ENCODE measurements around the gene TNIP1.
A peak's percentile ranks its signal among the peaks of the same experiment; 100 is the strongest.

TNIP1 gene

DNA sequence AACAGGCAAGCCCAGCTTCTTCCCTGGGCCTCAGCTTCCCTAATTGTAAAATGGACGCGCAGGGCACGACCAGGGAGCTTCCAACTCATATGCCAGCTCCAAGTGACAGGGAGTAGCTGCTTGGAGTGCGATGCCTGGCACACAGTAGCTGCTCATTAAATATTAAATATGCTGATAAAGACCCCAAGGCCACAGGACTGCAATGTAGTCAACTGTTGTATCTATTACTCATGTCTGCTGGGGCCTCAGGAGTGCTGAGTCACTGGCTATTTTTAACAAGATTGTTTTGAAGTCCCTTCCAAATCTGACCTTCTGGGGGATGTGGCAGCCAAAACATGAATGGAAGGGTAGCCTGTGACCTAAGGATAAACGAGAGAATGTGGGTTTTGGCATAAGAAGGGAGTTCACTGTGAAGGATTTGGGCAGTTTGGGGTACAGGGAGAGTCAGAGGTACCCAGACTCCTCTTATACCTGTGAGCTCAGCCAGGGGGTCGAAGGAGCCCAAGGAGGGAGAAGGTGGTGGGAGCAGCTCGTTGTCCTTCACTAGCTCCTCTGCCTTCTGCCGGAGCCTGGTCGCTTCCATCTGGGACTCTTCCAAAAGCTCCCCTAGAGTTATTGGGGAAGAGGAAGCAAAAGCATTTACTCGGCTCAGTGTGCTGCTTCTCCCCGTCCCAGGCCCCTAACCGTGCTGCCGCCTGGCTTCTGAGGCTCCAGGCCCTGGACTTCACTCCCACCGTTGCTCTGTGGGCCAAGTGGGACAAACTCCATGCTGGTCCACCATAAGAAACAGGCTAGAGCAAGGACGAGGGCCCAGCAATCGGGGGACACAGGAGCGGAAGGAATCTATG lies 17.5 kb downstream of the TNIP1 start:
- no peak for DNase-seq

DNA sequence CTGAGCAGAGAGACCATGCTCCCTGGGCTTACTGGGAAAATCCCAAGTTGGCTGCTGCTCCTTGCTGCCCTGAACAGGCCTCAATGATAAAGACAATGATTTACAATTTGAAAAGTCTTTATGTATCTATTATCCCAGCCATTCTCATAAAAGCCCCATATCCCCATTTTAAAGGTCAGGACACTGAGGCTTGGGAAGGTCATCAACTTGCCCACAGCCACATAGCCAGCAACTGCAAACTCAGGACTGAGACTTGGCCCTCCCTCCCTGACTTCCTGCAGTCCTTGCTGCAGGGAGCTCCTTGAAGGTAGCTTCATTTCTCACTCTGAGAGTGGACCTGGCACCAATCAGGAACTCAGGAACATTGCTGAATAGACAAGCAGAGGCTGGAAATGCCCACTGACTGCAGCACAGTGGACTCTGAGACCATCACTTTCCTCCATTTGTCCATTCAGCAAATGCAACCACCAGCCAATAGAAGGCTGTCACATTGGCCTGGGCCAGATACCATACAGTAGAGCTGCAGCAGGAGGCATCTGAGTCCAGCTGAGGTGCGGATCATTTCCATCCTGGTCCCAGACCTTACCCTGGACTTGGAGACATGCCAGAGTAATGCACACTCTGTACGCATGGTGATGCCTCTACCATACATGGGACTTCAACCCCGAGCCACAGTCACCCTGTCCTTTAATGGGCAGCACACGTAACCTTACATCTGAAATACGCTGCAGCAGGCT lies 18.3 kb downstream of the TNIP1 start:
- no peak for DNase-seq

GRCh38 chr5:151060742-151061141 lies 20.1 kb downstream of the TNIP1 start:
- no peak for DNase-seq

GRCh38 chr5:151058891-151059489 lies 21.8 kb downstream of the TNIP1 start:
- no peak for DNase-seq

DNA sequence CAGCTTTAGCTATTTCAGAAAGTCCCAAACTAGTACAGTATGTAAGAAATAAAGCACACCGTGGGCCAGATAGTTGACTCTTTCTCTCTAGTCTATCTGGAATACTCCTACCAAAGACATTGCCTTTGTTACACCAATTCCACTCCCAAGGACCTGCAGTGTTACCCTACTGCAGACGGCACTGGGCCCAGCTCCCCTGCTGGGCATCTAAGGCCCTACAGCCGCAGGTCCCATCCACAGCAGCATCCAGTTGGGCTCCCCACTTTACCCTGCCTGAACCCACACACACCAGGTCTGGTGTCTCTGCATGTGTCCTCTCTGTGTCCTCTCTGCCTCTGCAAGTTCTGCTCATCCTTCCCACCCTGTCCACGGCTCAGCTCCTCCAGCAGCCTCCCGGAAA lies 22.5 kb downstream of the TNIP1 start:
- no peak for DNase-seq

DNA sequence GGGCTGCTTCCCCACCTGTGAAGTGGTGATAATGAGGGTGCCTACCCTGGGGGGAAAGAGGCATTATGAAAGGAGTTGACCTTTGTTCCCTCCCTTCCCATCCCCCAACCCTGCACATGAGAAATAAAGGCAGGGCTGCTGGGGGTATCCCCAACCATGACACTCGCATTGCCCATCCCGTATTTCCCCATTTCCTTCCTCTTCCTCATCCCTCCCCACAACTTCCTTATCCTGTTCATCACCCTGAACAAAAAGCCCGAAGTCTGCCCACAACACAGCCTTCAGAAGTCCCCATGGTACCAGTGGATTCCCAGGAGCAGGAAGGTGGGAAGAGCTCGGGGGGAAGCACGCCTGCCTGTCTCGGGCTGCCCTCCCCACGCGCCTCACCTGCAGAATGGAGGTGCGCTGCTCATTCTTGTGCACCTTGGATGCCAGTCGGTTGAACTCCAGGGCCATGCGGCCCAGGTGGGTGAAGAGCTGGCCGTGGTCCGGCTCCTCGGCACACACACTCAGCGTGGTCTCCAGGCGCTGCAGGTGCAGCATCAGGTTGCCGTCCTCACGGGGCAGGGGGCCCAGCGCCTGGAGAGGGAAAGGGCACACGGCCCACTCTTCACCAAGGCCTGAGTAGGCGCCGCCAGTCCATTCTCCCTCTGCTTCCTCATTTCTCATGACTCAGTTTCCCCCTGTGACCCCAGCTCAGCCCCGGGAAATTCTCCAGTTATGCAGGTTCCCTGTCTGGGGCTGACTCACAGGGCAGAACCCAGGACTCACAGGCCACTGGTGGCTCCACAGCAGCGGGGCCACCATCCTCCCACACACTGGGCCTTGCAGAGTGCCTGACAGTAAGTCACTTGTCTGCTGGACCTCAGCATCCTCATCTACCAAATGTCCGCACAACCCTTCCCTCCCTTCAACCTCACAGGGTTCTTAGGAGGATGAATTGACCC lies 24.2 kb downstream of the TNIP1 start:
- no peak for DNase-seq

GRCh38 chr5:151055336-151055735 lies 25.5 kb downstream of the TNIP1 start:
- no peak for DNase-seq

DNA sequence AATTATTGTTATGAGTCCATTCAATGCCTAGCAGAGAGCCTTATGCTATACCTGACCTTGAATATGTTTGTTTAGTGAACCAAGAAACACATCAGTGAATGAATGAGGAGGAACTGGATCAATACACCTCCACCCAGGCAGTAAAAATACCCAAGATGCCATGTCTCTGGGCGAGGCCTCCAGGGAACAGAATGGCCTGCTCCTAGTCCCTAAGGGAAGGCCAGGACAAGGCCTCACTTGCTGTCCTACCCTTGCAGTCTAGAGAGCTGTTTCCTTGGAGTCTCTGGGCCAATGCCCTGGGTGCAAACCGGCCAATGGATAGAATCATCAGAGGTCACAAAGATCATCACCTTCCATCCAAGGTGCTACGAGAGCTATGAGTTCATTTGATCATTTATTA lies 26.1 kb downstream of the TNIP1 start:
- DNase-seq, result no peak

- DNase-seq, result no peak
Measured at GRCh38 chr5:151053796-151054462, 26.9 kb downstream of the TNIP1 start.

DNA sequence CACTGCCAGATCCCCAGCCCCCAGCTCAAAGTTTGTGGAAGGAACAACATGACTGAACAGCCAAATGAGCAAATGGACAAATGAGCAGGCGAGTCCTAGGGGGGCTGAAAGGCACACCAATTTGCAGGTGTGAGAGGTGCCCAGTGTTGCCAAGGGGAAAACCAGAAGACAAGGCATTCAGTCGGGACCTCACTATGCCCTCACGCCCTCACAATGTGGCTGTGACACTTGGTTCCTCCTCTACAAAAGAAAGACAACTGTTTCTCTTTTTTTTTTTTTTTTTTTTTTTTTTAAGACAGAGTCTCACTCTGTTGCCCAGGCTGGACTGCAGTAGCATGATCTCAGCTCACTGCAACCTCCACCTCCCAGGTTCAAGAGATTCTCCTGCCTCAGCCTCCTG lies 28.0 kb downstream of the TNIP1 start:
- no peak for DNase-seq

DNA sequence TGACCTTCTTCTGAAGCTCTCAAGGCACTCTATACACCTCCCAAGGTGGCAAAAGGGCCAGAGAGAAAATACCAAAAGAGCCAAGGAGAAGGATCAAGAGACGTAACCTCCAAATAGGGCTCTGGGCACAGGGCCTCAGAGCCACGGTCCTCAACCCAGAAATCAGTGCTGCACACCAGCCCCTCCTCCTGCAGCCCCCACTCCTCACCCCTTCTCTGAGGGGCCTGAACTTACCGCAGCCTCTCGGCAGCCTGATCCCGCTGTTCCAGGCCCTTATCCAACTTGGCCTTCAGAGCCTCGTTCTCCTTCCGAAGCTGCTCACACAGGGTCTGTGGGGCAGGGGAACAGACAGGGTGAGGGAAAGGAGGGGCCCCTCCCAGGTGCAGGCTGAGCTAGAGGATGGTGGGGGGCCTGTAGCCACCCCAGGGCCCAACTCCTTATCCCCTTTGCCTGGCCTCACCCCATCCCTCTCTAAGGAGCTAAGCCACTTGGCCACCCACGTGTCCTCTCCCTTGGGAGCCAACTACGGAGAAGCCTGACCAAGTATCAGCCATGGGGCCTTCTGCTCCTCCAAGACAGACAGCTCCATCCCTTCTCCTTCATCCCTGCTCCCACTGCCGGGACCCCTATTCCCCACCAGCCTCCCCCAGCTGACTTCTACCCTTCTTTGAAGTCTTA lies 28.8 kb downstream of the TNIP1 start:
- DNase-seq, result no peak

DNA sequence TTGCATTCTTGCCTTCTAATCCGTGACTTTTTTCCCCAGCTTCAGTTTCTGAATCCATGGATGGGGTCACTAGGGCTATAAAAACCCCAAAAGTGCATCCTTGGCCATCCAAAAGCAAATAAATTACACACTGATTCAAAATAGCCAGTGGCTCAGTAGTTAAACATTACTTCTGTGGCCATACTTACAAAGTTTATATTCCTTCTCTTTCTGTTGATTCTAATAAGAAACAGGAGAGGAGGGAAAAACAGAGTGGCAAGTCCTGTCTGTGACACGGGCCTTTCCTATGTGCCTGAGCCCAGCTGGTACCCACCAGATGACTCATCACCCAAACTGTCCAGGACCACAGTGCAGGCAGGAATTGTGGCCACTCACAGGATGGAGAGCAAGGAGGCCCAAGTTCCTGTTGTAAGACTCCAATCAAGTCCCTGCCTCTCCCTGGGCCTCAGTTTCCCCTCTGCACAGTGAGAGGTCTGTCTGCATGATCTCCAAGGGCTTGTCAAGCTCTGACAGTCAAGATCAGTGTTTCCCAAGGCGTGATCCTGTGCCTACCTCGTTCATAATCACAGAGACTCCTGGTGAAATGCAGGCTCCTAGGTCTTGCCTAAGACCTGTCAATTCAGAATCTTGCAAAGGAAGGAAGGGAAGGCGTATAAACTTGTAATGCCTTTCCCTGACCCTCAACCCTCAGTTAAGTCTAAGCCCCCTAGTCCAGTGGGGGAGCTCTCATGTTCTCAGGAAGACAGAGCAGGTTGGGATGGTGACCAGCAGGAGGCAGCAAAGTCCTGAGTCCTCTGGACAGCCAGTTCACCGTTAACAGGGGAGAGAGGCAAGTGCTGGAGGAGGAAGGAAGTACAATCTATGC lies 29.5 kb downstream of the TNIP1 start:
- DNase-seq, result peak; percentile 70

GRCh38 chr5:151048526-151048925 lies 32.3 kb downstream of the TNIP1 start:
- no peak for DNase-seq

GRCh38 chr5:151047814-151048425 lies 32.9 kb downstream of the TNIP1 start:
- peak; percentile 41 for DNase-seq

GRCh38 chr5:151042453-151043093 lies 38.3 kb downstream of the TNIP1 start:
- DNase-seq, result no peak

GRCh38 chr5:151041577-151042268 lies 39.1 kb downstream of the TNIP1 start:
- DNase-seq, result no peak

GRCh38 chr5:151040211-151040747 lies 40.6 kb downstream of the TNIP1 start:
- DNase-seq, result no peak

- DNase-seq, result no peak
Measured at GRCh38 chr5:151039665-151040064, 41.2 kb downstream of the TNIP1 start.

- DNase-seq, result no peak
Measured at GRCh38 chr5:151038801-151039238, 42.0 kb downstream of the TNIP1 start.
